Progenitor cell of endocrine pancreas (in vitro differentiated cells): Measurements from ENCODE around the gene PWP2. TPM values are rescaled to one million over a fixed set of nuclear protein-coding genes. Genes with fewer than 3 reads are reported as not detected.
"Not testable (repeated sequence)": the region's sequence is repeated elsewhere in the genome, so short reads cannot be mapped to it uniquely, and the experiment has no call there.

Experiments
- DNase-seq: peaks from one replicate; pipeline ENCODE4 v3.0.0; 2021; ENCODE audit warnings: low spot score; ENCODE audit not compliant: unreplicated experiment
- H3K27ac Mint-ChIP-seq: 2 replicates; pipeline ENCODE4 v1.8.0; 2021; ENCODE audit warnings: mild to moderate bottlenecking, moderate library complexity, mixed read lengths
- H3K27me3 Mint-ChIP-seq: 2 replicates; pipeline ENCODE4 v1.8.0; 2021; ENCODE audit warnings: mixed read lengths
- H3K36me3 Mint-ChIP-seq: 2 replicates; pipeline ENCODE4 v1.8.0; 2022; ENCODE audit warnings: mixed read lengths; ENCODE audit not compliant: insufficient read depth
- H3K4me1 Mint-ChIP-seq: 2 replicates; pipeline ENCODE4 v1.8.0; 2021; ENCODE audit warnings: low read depth, mixed read lengths
- H3K4me3 Mint-ChIP-seq: 2 replicates; pipeline ENCODE4 v1.8.0; 2021; ENCODE audit warnings: low read depth, mild to moderate bottlenecking, moderate library complexity, mixed read lengths
- H3K9me3 Mint-ChIP-seq: 2 replicates; pipeline ENCODE4 v1.8.0; 2021; ENCODE audit warnings: low read depth, mixed read lengths
- total RNA-seq: library from RNA; stranded (reverse); gene quantifications from 2 replicates; pipeline ENCODE4 v1.2.1, GENCODE V29; 2021

PWP2 gene
- total RNA-seq, 1 donor from 2014 or later, result 7.0 TPM

- not testable (repeated sequence) for H3K9me3 Mint-ChIP-seq, H3K27ac Mint-ChIP-seq, H3K4me1 Mint-ChIP-seq, H3K4me3 Mint-ChIP-seq, DNase-seq, H3K36me3 Mint-ChIP-seq, H3K27me3 Mint-ChIP-seq
Measured at GRCh38 chr21:44159349-44160297, 52.4 kb downstream of the PWP2 start.

DNA sequence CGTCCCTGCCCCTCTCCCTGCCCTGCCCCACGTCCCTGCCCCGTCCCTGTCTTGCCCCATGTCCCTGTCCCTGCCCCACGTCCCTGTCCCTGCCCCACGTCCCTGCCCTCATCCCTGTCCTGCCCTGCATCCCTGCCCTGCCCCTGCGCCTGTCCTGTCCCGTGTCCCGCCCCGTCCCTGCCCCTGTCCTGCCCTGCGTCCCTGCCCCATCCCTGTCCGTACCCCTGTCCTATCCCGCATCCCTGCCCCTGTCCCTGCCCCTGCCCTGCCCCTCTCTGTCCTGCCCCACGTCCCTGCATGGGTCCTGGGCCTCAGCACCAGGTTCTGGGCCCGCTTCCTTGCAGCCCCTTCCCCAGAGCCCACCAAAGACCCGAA lies 53.1 kb downstream of the PWP2 start:
- not testable (repeated sequence) for H3K4me1 Mint-ChIP-seq, H3K27me3 Mint-ChIP-seq, H3K36me3 Mint-ChIP-seq, H3K27ac Mint-ChIP-seq, DNase-seq, H3K9me3 Mint-ChIP-seq, H3K4me3 Mint-ChIP-seq

DNA sequence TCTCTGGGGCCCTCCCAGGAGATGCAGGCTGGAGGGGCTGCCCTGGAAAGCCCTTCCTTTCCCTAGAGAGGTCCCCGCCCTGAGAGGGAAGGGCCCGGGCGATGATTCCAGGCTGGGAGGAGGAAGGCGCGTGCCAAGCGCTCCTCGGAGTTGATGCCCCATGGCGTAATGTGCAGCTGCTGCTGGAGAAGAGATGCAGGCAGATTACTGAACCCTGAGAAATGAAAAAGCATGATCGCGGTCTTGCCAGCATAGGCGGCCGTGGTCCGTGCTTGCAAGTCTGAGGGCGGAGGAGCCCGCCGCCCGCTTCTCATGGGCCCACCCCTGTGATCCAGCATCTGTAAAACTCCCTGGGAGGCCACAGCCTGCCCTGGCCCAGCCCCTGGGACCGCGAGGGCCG lies 53.6 kb downstream of the PWP2 start:
- H3K27me3 Mint-ChIP-seq, H3K4me1 Mint-ChIP-seq, H3K36me3 Mint-ChIP-seq, H3K4me3 Mint-ChIP-seq, DNase-seq, H3K9me3 Mint-ChIP-seq, H3K27ac Mint-ChIP-seq: not testable (repeated sequence)

GRCh38 chr21:44163167-44163653 lies 56.0 kb downstream of the PWP2 start:
- not testable (repeated sequence) for H3K4me3 Mint-ChIP-seq, DNase-seq, H3K4me1 Mint-ChIP-seq, H3K27ac Mint-ChIP-seq, H3K27me3 Mint-ChIP-seq, H3K36me3 Mint-ChIP-seq, H3K9me3 Mint-ChIP-seq

GRCh38 chr21:44165933-44166332 lies 58.7 kb downstream of the PWP2 start:
- H3K4me3 Mint-ChIP-seq, H3K4me1 Mint-ChIP-seq, H3K27ac Mint-ChIP-seq, H3K36me3 Mint-ChIP-seq, H3K27me3 Mint-ChIP-seq, DNase-seq, H3K9me3 Mint-ChIP-seq: not testable (repeated sequence)

GRCh38 chr21:44167527-44167926 lies 60.3 kb downstream of the PWP2 start:
- not testable (repeated sequence) for H3K4me3 Mint-ChIP-seq, DNase-seq, H3K9me3 Mint-ChIP-seq, H3K27me3 Mint-ChIP-seq, H3K36me3 Mint-ChIP-seq, H3K27ac Mint-ChIP-seq, H3K4me1 Mint-ChIP-seq

- H3K4me1 Mint-ChIP-seq, H3K9me3 Mint-ChIP-seq, H3K36me3 Mint-ChIP-seq, DNase-seq, H3K4me3 Mint-ChIP-seq, H3K27ac Mint-ChIP-seq, H3K27me3 Mint-ChIP-seq: not testable (repeated sequence)
Measured at GRCh38 chr21:44170326-44170725, 63.1 kb downstream of the PWP2 start.

- H3K27ac Mint-ChIP-seq, DNase-seq, H3K36me3 Mint-ChIP-seq, H3K4me3 Mint-ChIP-seq, H3K9me3 Mint-ChIP-seq, H3K4me1 Mint-ChIP-seq, H3K27me3 Mint-ChIP-seq: not testable (repeated sequence)
Measured at GRCh38 chr21:44170863-44171262, 63.7 kb downstream of the PWP2 start.

- H3K36me3 Mint-ChIP-seq, H3K4me3 Mint-ChIP-seq: not testable (repeated sequence)
Measured at GRCh38 chr21:44171962-44172572, 64.9 kb downstream of the PWP2 start.

GRCh38 chr21:44172741-44173140 lies 65.5 kb downstream of the PWP2 start:
- not testable (repeated sequence) for H3K27me3 Mint-ChIP-seq, H3K4me3 Mint-ChIP-seq, DNase-seq, H3K27ac Mint-ChIP-seq, H3K4me1 Mint-ChIP-seq, H3K36me3 Mint-ChIP-seq, H3K9me3 Mint-ChIP-seq

More at GRCh38 chr21:44171962-44172572, 64.9 kb downstream of the PWP2 start:
- H3K27ac Mint-ChIP-seq, H3K9me3 Mint-ChIP-seq, DNase-seq, H3K4me1 Mint-ChIP-seq, H3K27me3 Mint-ChIP-seq: not testable (repeated sequence)

- not testable (repeated sequence) for H3K4me3 Mint-ChIP-seq, H3K27ac Mint-ChIP-seq, DNase-seq, H3K9me3 Mint-ChIP-seq, H3K27me3 Mint-ChIP-seq, H3K36me3 Mint-ChIP-seq, H3K4me1 Mint-ChIP-seq
Measured at GRCh38 chr21:44175189-44175588, 68.0 kb downstream of the PWP2 start.

GRCh38 chr21:44176127-44176526 lies 68.9 kb downstream of the PWP2 start:
- H3K36me3 Mint-ChIP-seq, H3K4me3 Mint-ChIP-seq, H3K9me3 Mint-ChIP-seq, H3K4me1 Mint-ChIP-seq, H3K27me3 Mint-ChIP-seq, H3K27ac Mint-ChIP-seq, DNase-seq: not testable (repeated sequence)
